Transverse colon (tissue), 1 donor: ENCODE results near the gene NIBAN1.

Experiments
- EP300 ChIP-seq: sonication (generic); formaldehyde crosslinking; IDR thresholded peaks from one replicate; pipeline ENCODE4 v1.6.1; 2017; ENCODE audit warnings: antibody characterized with exemption, low read depth
- POLR2A ChIP-seq: fragments of 450-650 bp; IDR thresholded peaks from one replicate; pipeline ENCODE4 v1.6.1; 2016; ENCODE audit warnings: antibody characterized with exemption, mild to moderate bottlenecking, moderate library complexity

- TF ChIP-seq POLR2A (no peak), EP300 (no peak)
Measured at GRCh38 chr1:185008838-185009237, 34.5 kb upstream of the NIBAN1 start.
